ENCODE results near the gene NUDCD3.

NUDCD3 gene

GRCh38 chr7:44490351-44491200, at the start of gene NUDCD3:
TSS of gene NUDCD3 (minus strand) at chr7:44490658. CDS start at chr7:44490600, 58 bp downstream.
- peak; percentile 93 for DNase-seq

- DNase-seq, result no peak
Observed at GRCh38 chr7:44539669-44540506, 49.4 kb upstream of the NUDCD3 start.

GRCh38 chr7:44538798-44539668, 48.6 kb upstream of the NUDCD3 start:
- no peak for DNase-seq

- DNase-seq, result no peak
Observed at GRCh38 chr7:44538093-44538797, 47.8 kb upstream of the NUDCD3 start.

- no peak for DNase-seq
Observed at GRCh38 chr7:44537442-44537841, 47.0 kb upstream of the NUDCD3 start.

GRCh38 chr7:44536090-44536489, 45.6 kb upstream of the NUDCD3 start:
- DNase-seq, result no peak

GRCh38 chr7:44535348-44536064, 45.0 kb upstream of the NUDCD3 start:
- no peak for DNase-seq

GRCh38 chr7:44534501-44534900, 44.0 kb upstream of the NUDCD3 start:
- no peak for DNase-seq

- DNase-seq, result no peak
Observed at GRCh38 chr7:44534087-44534486, 43.6 kb upstream of the NUDCD3 start.

GRCh38 chr7:44533301-44534055, 43.0 kb upstream of the NUDCD3 start:
- DNase-seq, result no peak

- DNase-seq, result no peak
Observed at GRCh38 chr7:44531421-44532380, 41.2 kb upstream of the NUDCD3 start.

- peak; percentile 26 for DNase-seq
Observed at GRCh38 chr7:44530990-44531389, 40.5 kb upstream of the NUDCD3 start.

- DNase-seq, result no peak
Observed at GRCh38 chr7:44524811-44525388, 34.4 kb upstream of the NUDCD3 start.

GRCh38 chr7:44522315-44522714, 31.9 kb upstream of the NUDCD3 start:
- no peak for DNase-seq

GRCh38 chr7:44521347-44522095, 31.1 kb upstream of the NUDCD3 start:
- DNase-seq, result no peak

GRCh38 chr7:44520574-44520973, 30.1 kb upstream of the NUDCD3 start:
- no peak for DNase-seq

GRCh38 chr7:44519546-44519945, 29.1 kb upstream of the NUDCD3 start:
- no peak for DNase-seq

- DNase-seq, result no peak
Observed at GRCh38 chr7:44518761-44519160, 28.3 kb upstream of the NUDCD3 start.
